T1000 (cell line): Measurements from ENCODE around the gene LHX4.

Experiments
- DNase-seq: peaks from one replicate; lab custom pipeline; 2025; ENCODE audit warnings: mixed read lengths; lab: John Stamatoyannopoulos, UW

Gene LHX4

GRCh38 chr1:180309338-180309737, 79.3 kb downstream of the LHX4 start:
- no peak for DNase-seq

GRCh38 chr1:180310095-180310494, 80.0 kb downstream of the LHX4 start:
- DNase-seq = no peak

- no peak for DNase-seq
These were observed 81.1 kb downstream of the LHX4 start for GRCh38 chr1:180311011-180311730.

- DNase-seq = no peak
These were observed 82.9 kb downstream of the LHX4 start for GRCh38 chr1:180312926-180313325.

- no peak for DNase-seq
These were observed 97.0 kb downstream of the LHX4 start for GRCh38 chr1:180327089-180327488.
